HepG2 (cell line): Measurements from ENCODE around the gene PYGL. TPM values are rescaled to one million over a fixed set of nuclear protein-coding genes. Genes with fewer than 3 reads are reported as not detected.
"Not testable (repeated sequence)": the region's sequence is repeated elsewhere in the genome, so short reads cannot be mapped to it uniquely, and the experiment has no call there.

Experiments used
- ATAC-seq: fragments of 200-7000 bp; cut with Tn5 transposase; 3 replicates; pipeline ENCODE4 v1.9.1; 2020; ENCODE audit warnings: mild to moderate bottlenecking, moderate library complexity
- BruUV-seq: library from RNA; stranded (reverse); fragments of 400-500 nt; replicated peaks from 2 replicates; lab custom pipeline; 2021; lab: Mats Ljungman, UMichigan
- CTCF ChIA-PET: fragments of 300-600 bp; formaldehyde crosslinking; extraction: SDS; loops from one replicate; lab custom pipeline; 2021; ENCODE audit warnings: low total read pairs, inconsistent platforms, low intra/inter-chr PET ratio; lab: Yijun Ruan, JAX
- POLR2A ChIA-PET: fragments of 350-600 bp; sonication (Branson Sonifier 250); formaldehyde crosslinking; loops from one replicate; lab custom pipeline; 2020; ENCODE audit warnings: antibody characterized with exemption, inconsistent platforms; lab: Yijun Ruan, JAX
- DNase-seq: peaks from one replicate; pipeline ENCODE4 v3.0.0-alpha.2; 2015; ENCODE audit warnings: low spot score
- FAIRE-seq: peaks from 3 replicates; lab custom pipeline; 2011; peaks lifted over from hg19 to GRCh38; lab: Jason Lieb, UNC
- H2AFZ ChIP-seq: one replicate; pipeline ENCODE4 v1.6.1; 2011; ENCODE audit warnings: low read length, inconsistent platforms
- H3K27ac ChIP-seq: fragments of 300-600 bp; 3 replicates; pipeline ENCODE4 v1.8.0; 2011; ENCODE audit warnings: mixed run types, mild to moderate bottlenecking, mixed read lengths, low read length, inconsistent platforms; ENCODE audit not compliant: insufficient read depth; ENCODE audit errors: extremely low read length
- H3K27me3 ChIP-seq, 2 experiments: fragments of 200-600 bp in 1 of 2; 2 replicates in 1 of 2; 3 replicates in 1 of 2; pipeline versions ENCODE4 v1.6.0 to v1.8.0; 2011; ENCODE audit warnings: low read length in 2 of 2, mild to moderate bottlenecking in 2 of 2, moderate library complexity in 2 of 2, inconsistent platforms in 1 of 2; ENCODE audit not compliant: insufficient read depth in 2 of 2, control insufficient read depth in 1 of 2
- H3K36me3 ChIP-seq, 2 experiments: fragments of 200-600 bp in 1 of 2; replicated peaks in 1 of 2; 2 replicates in 1 of 2; 3 replicates in 1 of 2; pipeline versions ENCODE4 v1.5.1 to v1.8.0; 2011; ENCODE audit warnings: low read length in 2 of 2, inconsistent platforms in 1 of 2; ENCODE audit not compliant: insufficient read depth in 2 of 2, control insufficient read depth in 1 of 2
- H3K4me1 ChIP-seq: 2 replicates; pipeline ENCODE4 v1.5.1; 2012; ENCODE audit warnings: low read length, inconsistent platforms; ENCODE audit not compliant: insufficient read depth
- H3K4me2 ChIP-seq: 2 replicates; pipeline ENCODE4 v1.6.0; 2011; ENCODE audit warnings: low read depth, low read length, inconsistent platforms
- H3K4me3 ChIP-seq, 3 experiments: fragments of 200-600 bp in 1 of 3; sonication (generic), shearing (Covaris generic) in 1 of 3; replicated peaks in 1 of 3; 2 replicates each; pipeline ENCODE4 v1.5.1; 2011 to 2016; ENCODE audit warnings: low read length in 3 of 3, inconsistent platforms in 2 of 3, low read depth in 2 of 3, mild to moderate bottlenecking in 2 of 3, control low read depth in 1 of 3, mixed read lengths in 1 of 3; ENCODE audit not compliant: insufficient read depth in 1 of 3
- H3K79me2 ChIP-seq: one replicate; pipeline ENCODE4 v1.6.1; 2011; ENCODE audit warnings: low read length, inconsistent platforms; ENCODE audit not compliant: insufficient read depth
- H3K9ac ChIP-seq: 2 replicates; pipeline ENCODE4 v1.6.0; 2011; ENCODE audit warnings: mild to moderate bottlenecking, low read depth, low read length, inconsistent platforms; ENCODE audit not compliant: insufficient read depth
- H3K9me3 ChIP-seq: 2 replicates; pipeline ENCODE4 v1.5.1; 2012; ENCODE audit warnings: mild to moderate bottlenecking, low read length
- H4K20me1 ChIP-seq: 2 replicates; pipeline ENCODE4 v1.6.0; 2011; ENCODE audit warnings: inconsistent platforms, mild to moderate bottlenecking, low read length, moderate library complexity; ENCODE audit not compliant: insufficient read depth
- ATF7 ChIP-seq, 2 experiments: fragments of 450-650 bp in 1 of 2; sonication (generic) in 1 of 2; formaldehyde crosslinking in 1 of 2; IDR thresholded peaks; 2 replicates each; pipeline versions ENCODE4 v1.4.0 to v1.6.1; 2016 to 2020; ENCODE audit warnings: antibody characterized with exemption in 1 of 2, mild to moderate bottlenecking in 1 of 2, missing genetic modification reagents in 1 of 2
- CEBPG ChIP-seq: IDR thresholded peaks from 2 replicates; pipeline ENCODE4 v1.6.1; 2016
- CREBL2 ChIP-seq: sonication (generic); formaldehyde crosslinking; IDR thresholded peaks from 2 replicates; pipeline ENCODE4 v1.8.1; 2023; ENCODE audit warnings: missing genetic modification reagents, mild to moderate bottlenecking, borderline replicate concordance
- SAP130 ChIP-seq: IDR thresholded peaks from 2 replicates; pipeline ENCODE4 v1.6.1; 2016; ENCODE audit warnings: low read depth
- U2AF1 ChIP-seq: fragments of 200-400 bp; formaldehyde crosslinking; optimal IDR thresholded peaks from 2 replicates; pipeline ENCODE3; 2017; ENCODE audit warnings: mild to moderate bottlenecking, low read depth, low read length
- ZBTB1 ChIP-seq: sonication (generic); formaldehyde crosslinking; IDR thresholded peaks from 2 replicates; pipeline ENCODE4 v1.4.0; 2020; ENCODE audit warnings: missing genetic modification reagents, borderline replicate concordance
- WGBS: methylation state at CpG from one replicate; pipeline ENCODE4 v1.1.6; 2017; ENCODE audit warnings: low lambda C conversion rate; 5-methylcytosine and 5-hydroxymethylcytosine counted together
- in situ Hi-C: cut with HindIII; loops from 2 replicates; pipeline ENCODE4 v1.10.0; 2017; ENCODE audit warnings: low pct_unique_long_range_greater_than_20kb; ENCODE audit not compliant: extremely low pct_ligation_motif_present
- intact Hi-C: fragments of 100-400 bp; cut with micrococcal nuclease; formaldehyde crosslinking; loops from one replicate; pipeline ENCODE4 v1.10.0; 2022; ENCODE audit not compliant: unreplicated experiment
- polyA plus RNA-seq, 8 experiments: library from polyadenylated mRNA; depleted of rRNA in 3 of 8; stranded (reverse) in 7 of 8; unstranded in 1 of 8; fragments of >200 nt; fragmentation: Illumina TruSeq in 4 of 8; extraction: Trizol in 4 of 8; gene quantifications; 2 replicates each; pipeline versions ENCODE4 v1.2.1 to v1.2.3, GENCODE V29; 2011 to 2016; ENCODE audit warnings: low read depth in 4 of 8, missing spikeins in 1 of 8, mixed read lengths in 1 of 8; ENCODE audit not compliant: insufficient read depth in 1 of 8
- total RNA-seq, 5 experiments: library from RNA; depleted of rRNA; stranded (reverse); fragments of >200 nt; fragmentation: Illumina TruSeq; extraction: Trizol; gene quantifications; 2 replicates each; pipeline ENCODE4 v1.2.3, GENCODE V29; 2016; ENCODE audit warnings: low read depth in 1 of 5

Gene PYGL
- total and polyA plus RNA-seq, 2 of the 13 experiments (the other 11 are each of a cell fraction or from before 2014, with no cell fraction given) = 98.4 to 110 TPM

GRCh38 chr14:50943261-50943942 lies 881 bp downstream of the PYGL start (continued):
- no peak for TF ChIP-seq CREBL2 (CRISPR knock-in tag)
- peak; percentile 72 for TF ChIP-seq SAP130 (CRISPR knock-in tag)
- TF ChIP-seq ZBTB1 = no peak
- TF ChIP-seq U2AF1 = no peak

DNA sequence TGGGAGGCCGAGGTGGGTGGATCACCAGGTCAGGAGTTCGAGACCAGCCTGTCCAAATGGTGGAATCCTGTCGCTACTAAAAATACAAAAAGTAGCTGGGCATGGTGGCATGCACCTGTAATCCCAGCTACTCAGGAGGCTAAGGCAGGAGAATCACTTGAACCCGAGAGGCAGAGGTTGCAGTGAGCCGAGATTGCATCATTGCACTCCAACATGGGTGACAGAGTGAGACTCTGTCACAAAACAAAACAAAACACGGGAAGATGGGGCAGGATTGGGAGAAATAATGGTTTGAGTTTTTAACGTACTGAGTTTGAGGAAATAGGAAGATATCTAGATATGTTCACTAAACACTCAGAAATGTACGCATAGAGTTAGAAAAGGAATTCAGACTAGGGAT lies 2.6 kb downstream of the PYGL start:
- CTCF ChIA-PET; H3K9me3 ChIP-seq; H3K36me3 ChIP-seq; H3K9ac ChIP-seq; H4K20me1 ChIP-seq; H2AFZ ChIP-seq; H3K27ac ChIP-seq; POLR2A ChIA-PET; DNase-seq; BruUV-seq; H3K27me3 ChIP-seq; FAIRE-seq; ATAC-seq; in situ Hi-C loops; TF ChIP-seq ATF7 (CRISPR knock-in tag; IDR thresholded peaks at IDR 0.05): not testable (repeated sequence)
- TF ChIP-seq CEBPG (0 out of 2 replicates have a peak, but pooled peaks have one; percentile 21), ATF7 (IDR thresholded peaks at IDR 0.05) (0 out of 2 replicates have a peak, but pooled peaks have one; percentile 29)
- H3K4me2 ChIP-seq = peak overlapping the region; percentile 36
- H3K4me1 ChIP-seq = peaks cover 57% of the 10 kb centered on the region
- H3K79me2 ChIP-seq = peaks cover 41% of the 10 kb centered on the region
- WGBS = 88% methylated on average over 8 of the region's 8 CpGs
- peak overlapping the region in 1 of 3 experiments; percentile 1; a peak in 2 of 6 replicates for H3K4me3 ChIP-seq
- intact Hi-C loops = loop anchor here (10.0 kb wide), 1 partner anchor 327 kb away; no protein-coding TSS in a partner anchor
